GM18505 (cell line): Measurements from ENCODE around the gene ZNF512.

Experiments used
- ATAC-seq: cut with Tn5 transposase; IDR thresholded peaks from one replicate; pipeline ENCODE4 v1.9.1; 2021; ENCODE audit not compliant: unreplicated experiment
- POLR2A ChIP-seq: IDR thresholded peaks from 4 replicates; pipeline ENCODE4 v1.6.1; 2011; ENCODE audit warnings: borderline replicate concordance; ENCODE audit not compliant: insufficient read depth, insufficient read length; ENCODE audit errors: extremely low read depth

The ZNF512 gene

DNA sequence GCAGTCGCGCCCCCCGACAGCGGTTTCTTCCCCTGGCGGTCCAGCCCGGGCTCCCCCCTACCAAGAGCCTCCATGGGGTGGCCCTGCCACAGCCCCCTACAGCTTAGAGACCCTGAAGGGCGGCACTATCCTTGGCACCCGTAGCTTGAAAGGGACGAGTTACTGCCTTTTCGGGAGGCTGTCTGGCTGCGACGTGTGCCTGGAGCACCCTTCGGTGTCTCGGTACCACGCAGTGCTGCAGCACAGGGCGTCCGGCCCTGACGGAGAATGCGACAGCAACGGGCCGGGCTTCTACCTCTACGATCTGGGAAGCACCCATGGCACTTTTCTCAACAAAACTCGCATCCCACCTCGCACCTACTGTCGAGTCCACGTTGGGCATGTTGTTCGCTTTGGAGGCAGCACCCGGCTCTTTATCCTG lies 81.3 kb downstream of the ZNF512 start:
- no peak for ATAC-seq
- no peak for TF ChIP-seq POLR2A

DNA sequence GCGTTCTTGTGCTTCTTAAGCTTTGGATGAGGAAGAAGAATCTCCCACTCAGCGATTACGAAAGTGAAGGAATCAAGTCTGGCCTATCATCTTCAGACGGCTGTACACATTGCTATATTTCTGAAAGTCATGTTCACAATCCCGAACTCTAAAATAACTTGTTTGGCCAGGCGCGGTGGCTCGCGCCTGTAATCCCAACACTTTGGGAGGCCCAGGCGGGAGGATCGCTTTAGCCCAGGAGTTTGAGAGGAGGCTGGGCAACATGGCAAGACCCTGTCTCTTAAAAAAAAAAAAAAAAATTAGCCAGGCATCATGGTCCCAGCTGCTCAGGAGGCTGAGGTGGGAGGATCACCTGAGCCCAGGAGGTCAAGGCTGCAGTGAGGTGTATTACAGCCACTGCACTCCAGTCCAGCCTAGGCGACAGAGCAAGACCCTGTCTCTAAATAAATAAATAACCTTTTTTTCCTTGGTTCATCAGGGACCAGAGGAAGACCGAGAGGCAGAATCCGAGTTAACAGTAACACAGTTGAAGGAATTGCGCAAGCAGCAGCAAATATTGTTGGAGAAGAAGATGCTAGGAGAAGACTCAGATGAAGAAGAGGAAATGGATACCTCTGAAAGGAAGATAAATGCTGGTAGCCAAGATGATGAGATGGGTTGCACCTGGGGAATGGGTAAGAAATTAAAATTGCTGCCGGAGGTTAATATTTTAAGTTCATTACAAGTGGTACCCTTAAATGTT lies 82.0 kb downstream of the ZNF512 start:
- no peak for TF ChIP-seq POLR2A
- no peak for ATAC-seq

DNA sequence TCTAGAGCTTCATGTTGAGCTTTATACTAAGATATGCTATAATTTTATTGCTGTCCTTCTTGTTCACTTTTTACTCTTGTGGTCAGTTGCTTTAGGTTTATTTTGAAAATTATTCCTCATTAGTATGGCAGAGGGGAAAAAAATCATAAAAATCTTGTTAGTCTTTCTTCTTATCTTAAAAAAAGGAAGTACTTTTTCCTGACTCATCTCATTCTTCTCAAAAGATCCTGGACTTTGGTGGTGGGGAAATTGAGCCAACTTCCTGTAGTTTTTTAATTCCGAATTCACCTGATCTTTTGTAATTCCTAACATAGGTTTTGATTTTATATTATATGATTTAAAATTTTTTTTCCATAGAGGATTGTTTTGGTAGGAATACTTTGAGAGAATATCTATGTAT lies 84.6 kb downstream of the ZNF512 start:
- ATAC-seq: no peak

DNA sequence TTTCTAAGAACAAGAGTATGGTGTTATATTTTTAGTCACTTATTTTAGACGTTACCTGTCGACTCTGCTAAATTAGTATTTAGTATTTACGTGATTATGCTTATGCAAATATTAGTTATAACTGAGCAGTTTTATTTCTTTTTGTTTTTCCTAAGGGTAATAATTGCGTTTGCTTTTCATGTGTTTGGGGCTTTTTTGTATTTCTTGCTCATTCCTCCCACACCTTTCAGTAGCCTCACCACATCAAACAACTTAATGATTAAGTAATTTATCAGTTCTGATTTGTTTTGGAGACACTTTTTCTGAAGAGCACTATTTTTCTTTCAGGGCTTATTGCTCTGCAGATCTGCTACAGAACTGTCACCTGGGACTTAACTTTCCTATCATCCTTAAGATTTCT lies 88.4 kb downstream of the ZNF512 start:
- no peak for TF ChIP-seq POLR2A

More for the DNA sequence above, 84.6 kb downstream of the ZNF512 start:
- no peak for TF ChIP-seq POLR2A

More for the DNA sequence above, 88.4 kb downstream of the ZNF512 start:
- ATAC-seq: no peak
